GM20000 (cell line): ENCODE data around the gene STAT1.

Experiments used
- DNase-seq: peaks from one replicate; pipeline ENCODE4 v3.0.0; 2012; ENCODE audit warnings: low spot score
- CTCF ChIP-seq: IDR thresholded peaks from 2 replicates; pipeline ENCODE4 v1.5.1; 2012; ENCODE audit warnings: mild to moderate bottlenecking, control low read depth; ENCODE audit errors: extremely low read depth, missing control alignments

Gene STAT1

DNA sequence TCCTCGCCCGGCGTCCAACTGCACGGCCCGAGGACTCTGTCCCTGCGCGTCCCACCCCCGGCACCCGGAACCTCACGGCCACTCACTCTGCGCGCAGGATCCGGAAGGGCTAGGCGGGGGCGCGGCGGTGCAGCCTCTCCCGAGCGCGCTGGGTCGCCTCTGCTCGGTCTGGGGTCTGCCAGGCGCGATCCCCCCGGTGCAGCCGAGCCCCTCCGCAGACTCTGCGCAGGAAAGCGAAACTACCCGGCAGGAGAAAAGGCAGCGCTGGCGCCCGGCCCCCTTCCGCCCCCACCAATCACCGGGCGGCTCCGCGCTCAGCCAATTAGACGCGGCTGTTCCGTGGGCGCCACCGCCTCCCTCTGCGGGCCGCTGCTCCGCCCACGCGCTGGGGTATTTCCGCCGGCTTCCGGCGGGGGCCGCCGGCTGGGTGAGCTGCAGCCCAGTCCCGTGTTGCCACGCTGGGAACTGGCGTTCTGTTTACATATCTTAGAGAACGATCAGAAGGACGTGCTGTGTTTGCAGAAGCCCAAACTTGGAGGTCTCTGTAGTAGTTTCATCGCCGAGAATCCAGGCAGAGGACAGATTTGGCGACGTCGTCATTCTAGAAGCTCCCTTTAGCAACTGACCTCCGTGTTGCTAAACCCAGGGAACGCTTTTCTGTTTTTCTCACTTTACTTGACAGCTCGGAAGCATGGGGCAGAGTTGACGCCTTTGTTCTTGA lies at the start of gene STAT1:
TSS of gene STAT1 (minus strand) at position 240 of the 721 bp plus-strand sequence. CDS start 4,168 bp downstream, outside the sequence.
- peak; percentile 97 for DNase-seq
- no peak for TF ChIP-seq CTCF

DNA sequence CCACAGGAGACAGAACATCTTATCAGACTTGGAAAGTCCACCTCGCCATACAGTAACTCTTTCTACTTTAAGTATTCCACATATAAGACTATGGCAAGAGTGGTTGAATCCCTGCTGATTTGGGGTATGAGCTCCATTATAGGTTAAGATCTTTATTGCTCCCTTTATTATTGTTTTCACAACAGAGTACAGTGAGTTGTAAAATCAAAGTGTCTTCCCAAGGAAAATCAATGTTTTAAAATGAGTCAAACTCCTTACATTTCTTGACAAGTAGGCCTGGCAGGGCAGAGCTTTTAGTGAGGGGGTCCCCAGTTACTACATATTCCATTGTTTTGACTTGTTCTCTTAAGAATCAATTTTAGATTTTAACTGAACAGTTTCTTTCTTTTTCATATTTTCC lies 49.6 kb upstream of the STAT1 start:
- no peak for DNase-seq

GRCh38 chr2:191061381-191061980 lies 47.5 kb upstream of the STAT1 start:
- no peak for DNase-seq

More for the DNA sequence above, 49.6 kb upstream of the STAT1 start:
- TF ChIP-seq CTCF = no peak

GRCh38 chr2:191059308-191059707 lies 45.3 kb upstream of the STAT1 start:
- TF ChIP-seq CTCF = no peak
- DNase-seq = no peak

More at GRCh38 chr2:191061381-191061980, 47.5 kb upstream of the STAT1 start:
- TF ChIP-seq CTCF = no peak

DNA sequence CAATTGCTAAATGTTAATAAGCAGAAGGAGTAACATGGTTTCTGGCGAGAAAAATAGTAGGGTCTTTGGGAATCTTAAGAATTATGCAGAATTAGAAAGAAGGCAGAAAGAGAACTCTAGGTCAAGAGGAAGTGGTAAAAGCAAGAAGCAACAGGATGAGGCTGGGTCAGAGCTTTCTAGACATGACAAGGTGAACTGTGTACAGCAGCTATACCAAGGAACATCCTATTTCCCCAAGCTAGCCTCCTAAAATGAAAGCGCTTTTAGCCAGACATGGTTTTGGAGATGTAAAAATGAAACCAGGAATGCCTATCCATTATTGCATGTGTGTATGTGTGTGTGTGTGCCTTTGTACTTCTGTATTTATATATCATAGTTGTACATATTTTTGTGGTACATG lies 42.3 kb upstream of the STAT1 start:
- no peak for DNase-seq
- no peak for TF ChIP-seq CTCF

- no peak for TF ChIP-seq CTCF
Observed at GRCh38 chr2:191053256-191053655, 39.3 kb upstream of the STAT1 start.

DNA sequence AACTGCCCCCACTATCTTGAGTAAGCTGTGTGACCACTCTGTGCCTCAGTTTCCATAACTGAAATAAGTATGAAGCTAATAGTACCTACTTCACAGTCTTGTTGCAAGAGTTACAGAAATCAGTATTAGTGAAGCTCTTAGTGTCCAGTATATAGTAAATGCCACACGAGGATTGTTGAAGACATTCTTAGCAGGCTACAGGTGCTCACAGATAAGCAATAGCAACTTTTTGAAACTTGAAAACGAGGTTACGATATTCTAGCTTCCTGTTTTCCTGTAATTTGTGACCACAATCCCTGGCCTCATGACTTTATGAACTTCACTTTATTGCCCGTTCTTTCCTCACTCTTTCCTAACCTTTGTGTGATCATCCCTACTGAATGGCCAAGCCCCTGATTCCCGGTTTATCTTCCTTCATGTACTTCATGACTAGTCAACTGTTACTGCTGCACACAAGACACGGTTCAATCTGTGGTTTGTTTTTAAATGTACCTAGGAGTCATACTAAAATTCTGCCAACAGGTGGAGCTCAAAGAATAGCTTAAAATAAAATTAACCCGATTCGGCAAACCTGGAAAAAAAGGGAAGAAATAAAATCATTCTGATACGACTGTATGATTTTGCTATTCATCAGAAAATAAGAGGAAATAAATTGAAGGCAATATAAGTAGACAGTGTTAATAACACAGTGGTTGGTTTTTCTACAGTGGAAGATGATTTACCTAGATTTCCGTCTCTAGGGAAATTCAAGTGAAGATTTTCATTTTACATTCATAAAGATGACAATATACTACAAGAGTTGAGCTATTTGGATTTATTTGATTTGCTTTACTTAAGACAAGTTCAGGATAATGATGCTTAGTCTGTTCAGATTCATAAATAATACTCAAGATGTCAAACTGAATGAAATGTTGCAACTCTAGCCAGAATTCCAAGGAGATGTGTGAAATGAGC lies 38.1 kb upstream of the STAT1 start:
- TF ChIP-seq CTCF = peak; percentile 10
- peak; percentile 25 for DNase-seq

More at GRCh38 chr2:191053256-191053655, 39.3 kb upstream of the STAT1 start:
- DNase-seq = no peak
